ENCODE measurements around the gene GRM1. TPM values are rescaled to one million over a fixed set of nuclear protein-coding genes. Genes with fewer than 3 reads are reported as not detected.

Gene GRM1
- total RNA-seq, 6 donors from 2014 or later = 0.10 TPM; not detected in 5

DNA sequence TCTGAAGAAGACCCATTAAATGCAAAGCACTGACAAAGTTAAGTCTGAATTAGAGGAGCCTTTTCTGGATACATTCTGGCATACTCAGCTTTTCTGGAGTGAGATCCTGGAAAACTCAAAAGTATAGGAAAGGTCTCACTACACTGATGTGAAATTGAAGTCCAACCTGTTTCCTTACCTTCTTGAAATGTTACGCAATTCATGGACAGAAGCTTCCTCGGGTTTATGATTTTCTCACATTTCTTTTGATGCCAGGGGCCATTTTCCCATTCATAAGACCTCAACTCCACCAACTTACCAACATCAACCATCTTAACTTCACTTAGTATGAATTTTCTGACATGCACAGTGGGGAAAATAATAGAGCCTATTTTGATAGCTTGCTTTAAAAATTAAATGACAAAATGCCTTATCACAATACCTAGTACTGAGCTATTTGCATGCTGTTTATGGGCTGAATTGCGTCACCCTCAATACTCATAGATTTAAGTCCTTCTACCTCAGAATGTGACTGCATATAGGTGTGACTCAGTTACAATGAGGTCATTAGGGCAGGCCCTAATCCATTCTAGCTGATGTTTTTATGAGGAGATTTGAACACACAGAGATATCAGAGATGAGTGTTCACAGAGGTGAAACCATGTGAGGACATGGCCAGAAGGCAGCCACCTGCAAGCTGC, 441.4 kb downstream of the GRM1 start:
- H3K36me3 ChIP-seq = no peaks in the 10 kb centered on the region
- DNase-seq (no peak), ATAC-seq (ENCODE audit: low FRiP score in 2 of 2) (no peak)
- H3K27me3 ChIP-seq = no peaks in the 10 kb centered on the region
- no peak overlapping the region for H3K27ac ChIP-seq
- no peak overlapping the region for H3K4me3 ChIP-seq
- no peaks in the 10 kb centered on the region for H3K4me1 ChIP-seq
- H3K9me3 ChIP-seq = no peaks in the 10 kb centered on the region
- WGBS, 2 donors = 86 to 89% methylated on average over 3 of the region's 3 CpGs
- TF ChIP-seq EP300 (IDR thresholded peaks at IDR 0.05) (no peak), POLR2AphosphoS5 (IDR thresholded peaks at IDR 0.05) (no peak), POLR2A (IDR thresholded peaks at IDR 0.05) (no peak)
- TF ChIP-seq, protein P1, sequence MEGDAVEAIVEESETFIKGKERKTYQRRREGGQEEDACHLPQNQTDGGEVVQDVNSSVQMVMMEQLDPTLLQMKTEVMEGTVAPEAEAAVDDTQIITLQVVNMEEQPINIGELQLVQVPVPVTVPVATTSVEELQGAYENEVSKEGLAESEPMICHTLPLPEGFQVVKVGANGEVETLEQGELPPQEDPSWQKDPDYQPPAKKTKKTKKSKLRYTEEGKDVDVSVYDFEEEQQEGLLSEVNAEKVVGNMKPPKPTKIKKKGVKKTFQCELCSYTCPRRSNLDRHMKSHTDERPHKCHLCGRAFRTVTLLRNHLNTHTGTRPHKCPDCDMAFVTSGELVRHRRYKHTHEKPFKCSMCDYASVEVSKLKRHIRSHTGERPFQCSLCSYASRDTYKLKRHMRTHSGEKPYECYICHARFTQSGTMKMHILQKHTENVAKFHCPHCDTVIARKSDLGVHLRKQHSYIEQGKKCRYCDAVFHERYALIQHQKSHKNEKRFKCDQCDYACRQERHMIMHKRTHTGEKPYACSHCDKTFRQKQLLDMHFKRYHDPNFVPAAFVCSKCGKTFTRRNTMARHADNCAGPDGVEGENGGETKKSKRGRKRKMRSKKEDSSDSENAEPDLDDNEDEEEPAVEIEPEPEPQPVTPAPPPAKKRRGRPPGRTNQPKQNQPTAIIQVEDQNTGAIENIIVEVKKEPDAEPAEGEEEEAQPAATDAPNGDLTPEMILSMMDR (IDR thresholded peaks at IDR 0.05) = no peak

DNA sequence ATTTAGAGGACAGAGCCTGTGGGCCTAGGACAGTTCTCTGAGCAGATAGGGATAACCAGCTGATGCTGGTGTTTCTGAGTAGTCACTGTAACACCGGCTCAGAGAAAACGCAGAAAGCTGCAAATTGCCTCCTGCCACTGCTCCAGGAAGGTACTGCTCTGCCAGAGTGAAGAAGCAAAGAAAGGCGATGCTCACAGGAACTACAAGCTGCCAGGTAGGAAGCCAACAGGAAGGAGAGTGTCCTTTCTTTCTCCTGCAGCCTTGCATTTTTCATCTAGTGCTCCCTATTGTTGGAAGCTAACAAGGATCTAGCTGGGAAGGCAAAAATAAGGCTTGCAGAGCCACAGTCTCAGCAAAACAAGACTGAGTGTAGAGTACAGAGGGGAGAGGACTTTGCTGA, 444.1 kb downstream of the GRM1 start:
- H3K36me3 ChIP-seq = no peaks in the 10 kb centered on the region
- H3K27me3 ChIP-seq = no peaks in the 10 kb centered on the region
- 53 to 58% methylated on average over 3 of the region's 3 CpGs for WGBS, 2 donors
- DNase-seq (no peak), ATAC-seq (ENCODE audit: low FRiP score in 2 of 2) (no peak)
- no peaks in the 10 kb centered on the region for H3K9me3 ChIP-seq
- H3K4me1 ChIP-seq = no peaks in the 10 kb centered on the region
- H3K27ac ChIP-seq = no peak overlapping the region
- no peak for TF ChIP-seq EP300 (IDR thresholded peaks at IDR 0.05)
- TF ChIP-seq POLR2AphosphoS5 (IDR thresholded peaks at IDR 0.05) = no peak
- TF ChIP-seq POLR2A (IDR thresholded peaks at IDR 0.05) = no peak
- TF ChIP-seq, protein P1 (IDR thresholded peaks at IDR 0.05) = no peak
- no peak overlapping the region for H3K4me3 ChIP-seq

DNA sequence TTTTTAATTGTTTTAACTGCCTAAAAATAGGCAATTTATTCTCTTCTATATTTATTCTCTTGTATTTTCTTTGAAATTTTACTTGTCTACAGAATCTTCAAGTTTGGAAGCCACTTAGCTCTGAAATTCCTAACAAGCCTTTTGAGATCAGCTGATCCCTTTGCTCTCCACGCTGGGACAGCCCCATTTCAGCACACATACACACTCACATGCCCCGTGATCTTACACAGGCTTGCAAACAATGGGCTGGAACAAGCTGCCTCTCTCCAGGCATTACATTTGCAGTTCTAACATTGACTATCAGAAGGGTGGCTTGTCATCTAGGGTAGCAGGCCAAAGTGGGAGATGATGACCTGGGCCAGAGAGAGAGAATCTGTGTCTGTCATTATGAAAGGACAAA, 452.7 kb downstream of the GRM1 start:
- no peak for ATAC-seq (ENCODE audit: low FRiP score in 2 of 2)
- no peak overlapping the region for H3K27ac ChIP-seq
- H3K9me3 ChIP-seq = no peaks in the 10 kb centered on the region
- no peak overlapping the region for H3K4me3 ChIP-seq
- H3K27me3 ChIP-seq = no peaks in the 10 kb centered on the region
- DNase-seq = no peak
- no peaks in the 10 kb centered on the region for H3K36me3 ChIP-seq
- TF ChIP-seq, protein P1 (IDR thresholded peaks at IDR 0.05) = no peak
- no peak for TF ChIP-seq POLR2A (IDR thresholded peaks at IDR 0.05)
- no peak for TF ChIP-seq EP300 (IDR thresholded peaks at IDR 0.05)
- no peak for TF ChIP-seq POLR2AphosphoS5 (IDR thresholded peaks at IDR 0.05)
- no peaks in the 10 kb centered on the region for H3K4me1 ChIP-seq
- WGBS, 2 donors = 45 to 60% methylated on average over 2 of the region's 2 CpGs

DNA sequence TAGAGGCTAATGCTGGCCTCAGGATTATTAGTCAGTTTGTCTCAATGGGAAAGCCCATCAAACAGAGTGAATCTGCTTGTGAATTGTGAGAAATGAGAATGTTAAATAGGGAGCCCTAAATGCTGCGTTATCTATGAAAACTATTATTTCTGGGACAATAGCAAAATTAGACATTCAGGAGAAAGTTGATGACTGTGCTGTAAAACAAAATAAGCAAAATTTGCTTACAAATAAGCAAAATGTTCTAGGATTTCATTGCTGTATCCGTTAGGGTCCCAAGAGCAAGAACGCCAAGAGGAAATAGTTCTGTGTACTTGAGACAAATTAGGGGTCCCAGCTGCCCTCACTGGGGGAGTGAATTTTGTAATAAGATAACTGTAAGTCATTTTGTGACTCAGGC, 455.5 kb downstream of the GRM1 start:
- no peaks in the 10 kb centered on the region for H3K9me3 ChIP-seq
- DNase-seq (no peak), ATAC-seq (ENCODE audit: low FRiP score in 2 of 2) (no peak)
- H3K27me3 ChIP-seq = no peaks in the 10 kb centered on the region
- 89 to 93% methylated on average over 3 of the region's 3 CpGs for WGBS, 2 donors
- no peak for TF ChIP-seq EP300 (IDR thresholded peaks at IDR 0.05)
- TF ChIP-seq POLR2AphosphoS5 (IDR thresholded peaks at IDR 0.05) = no peak
- no peak for TF ChIP-seq POLR2A (IDR thresholded peaks at IDR 0.05)
- TF ChIP-seq, protein P1 (IDR thresholded peaks at IDR 0.05) = no peak
- no peaks in the 10 kb centered on the region for H3K4me1 ChIP-seq
- no peaks in the 10 kb centered on the region for H3K36me3 ChIP-seq
- no peak overlapping the region for H3K4me3 ChIP-seq
- H3K27ac ChIP-seq = no peak overlapping the region

Small RNAs within 50 kb of the gene (small RNA-seq; reads per million reads assigned to genes)
- 0 to 0.07 (median 0) reads per million in 4 donors for gene RNA5SP222

Other genes with a start within 250 kb of the GRM1 start
- gene FBXO30, start 214.3 kb upstream of the GRM1 start, total RNA-seq = 10 to 100 TPM in 1 of 6 donors, 1 to 10 TPM in 5; 2.2 to 12.5 (median 7.6) TPM
- 10 to 100 TPM; 13.5 to 65.0 (median 21.8) TPM for gene SHPRH, start 64.7 kb upstream of the GRM1 start, total RNA-seq